Coronary artery (tissue), 2 donors: ENCODE data around the gene HSPG2.

ENCODE experiments used
- DNase-seq: peaks from one replicate; pipeline ENCODE4 v3.0.0-alpha.2; 2017; ENCODE audit warnings: low spot score
- H3K27ac ChIP-seq, 2 donors: fragments of 200-600 bp; sonication (generic); one replicate each; pipeline ENCODE4 v1.5.1; 2016 to 2019
- H3K4me3 ChIP-seq: fragments of 200-600 bp; sonication (generic); 2 replicates; pipeline ENCODE4 v1.5.1; 2016; ENCODE audit warnings: mild to moderate bottlenecking, moderate library complexity
- CTCF ChIP-seq: fragments of 200-600 bp; sonication (generic); IDR thresholded peaks from one replicate; pipeline ENCODE4 v1.5.1; 2019; ENCODE audit warnings: antibody characterized with exemption

Gene HSPG2

GRCh38 chr1:21839337-21840037 lies 97.6 kb downstream of the HSPG2 start:
- no peak for DNase-seq
- no peak overlapping the region for H3K27ac ChIP-seq
- no peak overlapping the region for H3K4me3 ChIP-seq
- TF ChIP-seq CTCF, result no peak

- Histone ChIP-seq H3K4me3 (no peak overlapping the region), H3K27ac (no peak overlapping the region)
- no peak for DNase-seq
- no peak for TF ChIP-seq CTCF
Measured at GRCh38 chr1:21838359-21839157, 98.6 kb downstream of the HSPG2 start.

- H3K4me3 ChIP-seq, result no peak overlapping the region
- no peak overlapping the region for H3K27ac ChIP-seq
- no peak for DNase-seq
- TF ChIP-seq CTCF, result no peak
Measured at GRCh38 chr1:21837476-21837875, 99.6 kb downstream of the HSPG2 start.

- TF ChIP-seq CTCF, result no peak
- Histone ChIP-seq H3K27ac (no peak overlapping the region), H3K4me3 (no peak overlapping the region)
- DNase-seq, result no peak
Measured at GRCh38 chr1:21836729-21837128, 100.4 kb downstream of the HSPG2 start.

GRCh38 chr1:21836010-21836409 lies 101.1 kb downstream of the HSPG2 start:
- DNase-seq, result no peak
- no peak overlapping the region for H3K4me3 ChIP-seq
- no peak overlapping the region for H3K27ac ChIP-seq
- no peak for TF ChIP-seq CTCF

- no peak for DNase-seq
Measured at GRCh38 chr1:21834666-21835065, 102.4 kb downstream of the HSPG2 start.

More at GRCh38 chr1:21834666-21835065, 102.4 kb downstream of the HSPG2 start:
- H3K27ac ChIP-seq, result no peak overlapping the region
- no peak overlapping the region for H3K4me3 ChIP-seq
- no peak for TF ChIP-seq CTCF
